Activated gamma-delta T cell treated with anti-CD3 and anti-CD28 coated beads, Interleukin-2, amount 50 U/mL, for 16 hours (primary cell): Measurements from ENCODE around the gene PLXNA4.

Source experiments
- DNase-seq: peaks from one replicate; pipeline ENCODE4 v3.0.0-alpha.2; 2020; ENCODE audit warnings: low read depth

Gene PLXNA4

DNA sequence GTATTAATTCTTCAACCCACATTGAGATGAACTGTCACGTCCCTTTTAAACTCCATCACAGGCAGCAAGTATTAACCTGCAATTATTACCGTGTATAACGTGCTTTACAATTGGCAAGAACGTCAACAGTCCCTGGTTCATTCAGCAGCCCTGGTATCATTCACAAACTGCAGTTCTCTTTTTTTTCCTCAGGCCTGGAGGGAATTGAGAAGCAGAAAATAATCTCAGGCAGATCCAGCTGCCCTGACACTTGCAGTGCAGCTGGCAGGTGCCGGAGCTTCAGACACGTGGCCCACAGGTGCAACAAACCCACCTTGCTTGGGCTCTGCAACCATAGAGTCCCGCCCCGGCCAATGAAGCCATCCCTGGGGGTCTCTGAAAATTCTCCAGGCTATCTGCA lies 137.3 kb downstream of the PLXNA4 start:
- DNase-seq, result no peak

DNA sequence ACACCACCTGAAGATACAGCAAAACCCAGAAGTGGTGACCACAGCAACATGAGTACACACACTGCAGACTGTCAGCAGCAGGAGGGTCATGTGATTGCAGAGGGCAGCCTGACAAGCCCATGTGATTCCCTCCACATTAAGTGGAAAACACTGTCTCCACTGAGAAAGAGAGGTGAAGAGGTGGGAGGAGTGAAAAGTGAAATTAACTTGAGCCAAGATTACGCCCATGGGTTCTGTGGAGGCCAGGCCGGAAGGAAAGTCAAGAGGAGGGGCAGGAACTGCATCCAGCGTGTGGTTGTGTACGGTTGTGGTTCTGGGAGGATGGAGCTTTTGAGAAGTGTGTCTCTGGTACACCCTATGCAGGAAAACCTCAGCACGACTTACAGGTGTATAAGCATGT lies 138.5 kb downstream of the PLXNA4 start:
- DNase-seq, result no peak

DNA sequence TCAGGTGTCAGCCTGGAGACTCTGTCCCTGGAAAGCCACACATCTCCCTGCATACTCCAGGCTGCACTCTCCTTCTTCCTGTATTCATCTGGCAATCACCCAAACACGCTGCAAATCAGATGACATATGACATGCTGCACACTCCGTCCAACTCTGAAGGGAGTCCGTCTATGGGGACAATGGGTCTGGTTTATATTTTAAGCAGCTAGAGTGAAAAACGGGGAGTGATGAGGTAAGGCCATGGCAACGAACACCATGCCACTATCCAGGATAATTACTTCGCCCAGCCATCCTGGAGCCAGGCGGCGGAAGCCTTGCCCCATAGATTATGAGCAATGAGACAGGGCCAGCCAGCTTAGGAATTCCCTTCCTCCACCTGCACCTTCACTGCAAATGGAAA lies 140.1 kb downstream of the PLXNA4 start:
- no peak for DNase-seq

DNA sequence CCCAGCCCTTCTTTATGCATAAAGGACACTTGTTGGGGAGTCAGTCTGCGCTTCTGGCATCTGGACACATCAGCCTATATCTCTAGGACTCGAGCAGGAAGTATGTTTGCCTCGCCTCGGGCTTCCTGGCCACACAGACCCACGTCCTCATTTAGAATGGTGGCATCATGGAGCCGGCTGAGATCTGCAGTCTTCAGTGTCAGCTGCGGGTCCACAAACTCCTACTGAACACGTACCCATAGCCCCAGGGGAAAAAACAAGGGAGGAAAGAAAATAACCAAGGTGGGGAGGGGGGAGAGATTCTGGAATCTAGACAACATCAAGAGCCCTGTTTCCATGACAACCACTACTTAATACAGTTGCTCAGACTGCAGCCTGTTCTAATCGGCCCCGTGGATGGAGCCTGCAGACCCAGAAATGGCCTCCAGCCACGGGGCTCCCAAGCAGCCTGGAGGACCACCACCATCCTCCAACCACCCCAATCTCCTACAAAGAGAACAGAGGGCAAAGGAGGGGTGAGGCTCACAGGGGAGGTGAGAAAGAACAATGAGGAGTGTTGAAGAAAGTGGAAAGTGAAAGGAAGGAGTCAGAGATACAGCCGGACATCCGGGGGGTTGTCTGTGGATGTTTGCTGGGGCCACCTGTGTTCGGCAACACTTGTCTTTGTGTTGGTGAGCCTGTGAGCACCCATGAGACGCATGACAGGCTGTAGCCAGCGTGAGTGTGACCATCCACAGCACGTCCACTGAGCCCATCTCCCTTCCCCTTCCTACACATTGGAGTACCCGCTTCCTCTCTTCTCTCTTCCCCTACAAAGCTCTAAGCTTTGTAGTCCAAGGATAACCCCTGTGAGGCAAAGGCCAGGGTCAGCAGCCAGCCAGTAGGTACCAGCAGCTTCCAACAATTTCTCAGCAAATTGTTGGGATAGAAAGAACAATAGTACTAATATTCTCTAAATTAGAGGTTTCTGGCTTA lies 141.0 kb downstream of the PLXNA4 start:
- no peak for DNase-seq

DNA sequence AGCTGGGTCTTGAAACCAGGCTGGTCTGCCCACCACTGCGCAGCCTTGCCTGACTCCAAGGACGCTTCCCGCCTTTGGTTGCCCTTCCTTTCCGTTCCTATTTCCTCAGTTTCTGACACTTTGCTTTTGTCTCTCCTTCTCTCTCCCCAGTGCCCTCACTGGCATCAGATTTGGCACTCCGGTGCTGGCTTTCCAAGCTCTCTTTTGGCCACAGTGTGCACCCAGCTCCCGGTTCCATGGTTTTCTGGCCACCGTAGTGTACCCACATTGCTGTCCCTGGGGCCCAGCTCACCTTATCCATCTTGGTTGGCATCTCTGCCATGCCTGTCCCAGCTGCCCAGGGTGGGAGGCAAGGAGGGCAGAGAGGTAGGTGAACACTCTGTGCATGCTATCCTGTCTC lies 142.2 kb downstream of the PLXNA4 start:
- no peak for DNase-seq

DNA sequence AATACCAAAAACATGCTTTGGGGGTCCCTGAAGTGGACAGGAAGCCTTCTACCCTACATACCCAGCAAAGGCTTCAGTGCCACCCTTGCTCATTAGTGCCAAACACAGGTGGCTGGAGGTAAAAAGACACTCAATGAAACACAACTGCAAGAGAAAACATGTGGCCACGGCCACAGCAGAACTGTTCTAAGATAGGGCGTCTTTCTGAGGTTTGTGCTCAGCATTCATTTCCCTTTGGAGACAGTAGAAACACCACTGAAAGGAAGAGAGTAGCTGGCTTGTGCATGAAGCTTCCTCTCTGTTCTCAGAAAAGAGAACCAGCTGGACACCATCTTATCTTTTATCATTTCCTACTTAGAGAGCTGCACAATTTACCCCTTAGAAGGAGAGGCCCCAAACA lies 143.0 kb downstream of the PLXNA4 start:
- no peak for DNase-seq

DNA sequence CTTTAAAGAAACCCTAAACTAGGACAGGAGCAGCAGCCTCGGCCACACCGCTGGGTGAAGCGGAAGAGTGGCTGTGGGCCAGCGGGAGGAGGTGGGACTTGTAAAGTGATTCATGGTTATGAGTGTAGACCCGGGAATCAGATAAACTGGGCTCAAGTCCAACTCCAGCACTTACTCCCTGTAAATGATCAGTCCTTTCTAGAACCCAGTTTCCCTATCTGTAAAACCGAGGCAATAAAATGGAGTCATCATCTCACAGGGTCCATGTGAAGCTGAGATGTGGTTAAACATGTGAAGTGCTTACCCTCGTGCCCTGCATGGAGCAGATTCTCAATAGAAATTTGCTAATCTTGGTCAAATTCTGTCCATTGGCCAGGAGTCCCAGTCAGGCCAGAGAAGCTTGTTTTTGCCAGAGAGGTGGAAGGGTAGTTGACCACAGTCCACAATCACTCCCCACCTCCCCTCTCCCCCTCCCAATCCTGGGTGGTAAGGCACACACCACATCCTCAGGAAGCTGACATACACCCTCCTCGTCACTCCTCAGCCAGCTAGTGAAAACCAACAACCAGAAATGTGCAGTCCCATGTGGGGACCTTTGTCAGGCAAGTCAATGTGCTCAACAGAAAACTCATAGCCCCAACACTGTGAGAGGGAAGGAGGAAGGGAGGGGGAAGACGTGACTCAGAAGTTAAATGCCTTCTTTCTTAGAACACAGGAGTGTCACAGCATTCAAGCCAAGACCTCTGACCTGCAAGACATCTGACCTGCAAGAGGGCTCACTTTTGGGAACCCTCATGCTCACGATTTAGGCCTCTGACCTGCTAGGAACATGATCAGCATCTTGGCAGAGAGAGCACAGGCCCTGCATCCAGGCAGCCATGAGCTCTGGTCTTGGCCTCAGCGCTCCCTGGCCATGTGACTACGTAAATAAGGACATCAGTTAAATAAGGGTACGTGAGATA lies 145.1 kb downstream of the PLXNA4 start:
- peak; percentile 42 for DNase-seq

DNA sequence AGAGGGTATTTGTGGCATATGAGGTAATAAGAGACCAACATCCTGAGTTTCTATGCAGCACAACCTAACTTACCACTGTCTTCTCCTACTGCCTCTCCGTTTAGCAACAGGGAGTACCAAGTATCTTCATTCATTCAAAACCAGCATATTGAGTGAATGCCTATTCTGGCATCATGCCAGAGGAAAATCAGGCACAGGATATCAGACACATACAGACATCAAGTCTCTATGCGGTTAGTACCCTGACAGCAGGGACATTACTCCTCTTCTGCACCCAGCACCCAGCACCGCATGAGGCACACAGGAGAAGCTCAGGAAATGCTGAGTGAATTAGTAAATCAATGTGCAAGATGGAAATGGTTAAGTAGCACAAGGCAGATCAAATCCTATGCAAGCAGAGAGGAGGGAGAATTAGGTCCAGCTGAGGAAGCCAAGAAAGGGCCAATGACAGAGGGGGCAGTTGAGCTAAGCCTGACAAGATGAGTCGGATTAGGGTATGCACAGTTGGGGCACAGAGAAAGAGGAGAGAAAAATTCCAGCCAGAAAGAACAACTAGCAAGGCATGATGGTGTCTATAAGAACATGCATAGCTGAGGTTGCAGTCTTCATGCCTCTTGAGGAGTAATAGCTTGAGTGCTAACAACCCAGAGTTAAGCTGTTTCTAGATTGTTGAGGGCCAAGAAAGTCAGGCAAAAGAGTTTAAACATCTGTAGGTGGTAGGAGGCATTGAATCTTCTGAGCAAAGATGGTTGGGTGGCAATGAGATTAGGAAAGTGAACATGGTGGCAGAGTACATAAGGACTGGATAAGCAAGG lies 146.0 kb downstream of the PLXNA4 start:
- DNase-seq, result no peak

DNA sequence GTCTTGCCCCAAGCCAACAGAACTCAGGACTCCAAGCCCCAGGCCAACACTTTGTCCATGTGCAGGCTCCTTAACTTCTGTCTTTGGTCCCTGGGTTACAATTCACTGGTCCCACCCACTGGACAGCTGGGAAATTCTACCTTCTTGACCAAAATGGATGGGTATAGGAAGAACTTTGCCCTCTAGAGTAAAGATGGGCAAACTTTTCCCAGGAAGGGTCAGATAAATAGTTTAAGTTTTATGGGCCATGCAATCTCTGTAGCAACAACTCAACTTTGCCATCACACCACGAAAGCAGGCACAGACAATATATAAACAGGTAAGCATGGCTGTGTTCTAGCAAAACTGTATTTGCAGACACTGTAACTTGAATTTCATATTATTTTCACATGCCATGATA lies 147.1 kb downstream of the PLXNA4 start:
- no peak for DNase-seq

DNA sequence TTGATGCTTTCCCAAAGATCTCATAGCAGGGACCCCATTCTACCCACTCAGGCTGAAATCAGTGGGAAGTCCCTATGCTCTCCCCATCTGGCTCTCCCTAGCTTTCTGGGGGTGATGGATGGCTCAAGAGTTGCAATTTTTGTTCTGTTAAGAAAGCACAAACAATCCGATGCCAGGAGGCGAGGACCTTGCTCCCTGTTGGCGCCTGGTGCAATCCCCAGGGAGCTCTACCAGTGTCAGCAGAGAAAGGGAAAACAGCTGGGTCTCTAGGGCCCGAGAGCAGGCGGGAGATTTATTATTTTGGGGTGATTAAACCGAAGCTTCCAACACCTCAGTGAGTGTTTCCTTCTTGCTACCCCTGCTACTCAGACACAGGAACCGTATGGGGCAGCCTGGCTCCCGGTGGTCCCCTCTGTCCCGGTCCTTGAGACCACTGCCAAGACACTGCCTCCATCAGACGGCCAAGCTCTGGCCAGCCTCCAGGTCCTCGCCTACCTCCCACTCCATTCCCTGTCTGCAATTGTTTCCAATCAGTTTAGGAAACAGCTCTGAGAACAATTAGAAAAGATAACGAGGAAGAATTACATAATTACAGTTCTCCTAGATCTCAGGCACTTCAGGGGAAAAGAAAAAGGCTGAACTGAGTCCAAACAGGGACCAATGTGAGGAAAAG lies 147.9 kb downstream of the PLXNA4 start:
- DNase-seq, result no peak

DNA sequence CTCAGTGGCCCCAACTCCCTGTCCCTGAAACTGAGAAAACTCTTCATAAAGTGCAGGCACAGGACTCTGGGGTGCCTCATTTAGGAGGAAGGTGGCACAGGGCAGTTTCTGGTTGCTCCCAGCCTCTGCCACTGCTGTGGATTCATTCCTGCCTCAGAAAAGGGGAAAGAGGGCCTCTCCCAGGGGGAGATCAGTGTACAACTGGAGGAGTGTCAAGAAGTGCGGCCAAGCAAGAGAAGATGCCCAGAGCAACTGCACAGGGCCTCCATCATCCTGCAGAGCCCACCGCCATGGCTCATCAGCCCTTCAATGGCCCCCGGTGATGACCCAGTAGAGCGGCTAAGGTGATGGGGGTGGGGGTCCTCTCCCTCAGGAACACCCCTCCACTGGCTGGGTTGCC lies 150.3 kb downstream of the PLXNA4 start:
- DNase-seq, result no peak

DNA sequence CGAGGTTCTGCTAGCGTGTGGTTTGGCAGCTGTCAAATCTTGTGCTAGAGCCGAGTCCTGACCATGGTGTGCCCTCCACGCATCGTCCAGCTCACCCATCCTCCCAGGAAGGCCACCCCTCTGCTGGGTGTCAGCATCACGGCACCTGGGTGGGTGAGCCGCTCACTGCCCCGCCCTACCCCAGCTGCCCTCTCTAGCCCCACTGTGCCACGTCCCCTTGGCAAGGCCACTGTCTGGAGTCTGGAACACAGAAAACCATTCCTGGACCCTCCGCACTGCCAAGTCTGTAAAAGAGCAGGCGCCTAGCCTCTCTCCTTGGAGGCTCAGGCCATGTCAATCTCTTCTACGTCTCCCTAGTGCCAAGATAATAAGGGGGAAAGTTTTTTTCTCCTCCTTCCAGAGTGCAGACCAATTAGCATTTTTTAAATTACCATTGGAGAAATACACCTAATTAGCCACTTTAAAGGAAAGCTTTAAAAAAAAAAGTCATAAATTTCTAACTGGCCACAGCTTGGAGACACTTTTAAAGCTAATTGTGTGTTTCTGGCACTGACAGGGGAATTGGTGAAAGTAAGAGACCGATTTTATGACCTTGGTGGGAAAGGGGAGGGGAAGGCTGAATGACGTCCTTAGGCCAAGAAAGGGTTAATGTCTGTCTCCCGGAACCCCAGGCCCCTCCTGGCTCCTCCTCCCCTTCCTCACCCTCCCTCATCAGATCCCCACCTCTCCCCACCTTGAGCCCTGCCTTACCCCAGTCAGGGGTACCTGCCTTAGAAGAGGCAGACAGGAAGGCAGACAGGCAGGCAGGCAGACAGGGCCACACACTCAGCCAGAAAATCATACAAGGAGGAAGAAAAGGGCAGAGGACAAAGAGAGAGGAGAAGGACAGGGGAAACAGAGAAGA lies 151.2 kb downstream of the PLXNA4 start:
- no peak for DNase-seq

DNA sequence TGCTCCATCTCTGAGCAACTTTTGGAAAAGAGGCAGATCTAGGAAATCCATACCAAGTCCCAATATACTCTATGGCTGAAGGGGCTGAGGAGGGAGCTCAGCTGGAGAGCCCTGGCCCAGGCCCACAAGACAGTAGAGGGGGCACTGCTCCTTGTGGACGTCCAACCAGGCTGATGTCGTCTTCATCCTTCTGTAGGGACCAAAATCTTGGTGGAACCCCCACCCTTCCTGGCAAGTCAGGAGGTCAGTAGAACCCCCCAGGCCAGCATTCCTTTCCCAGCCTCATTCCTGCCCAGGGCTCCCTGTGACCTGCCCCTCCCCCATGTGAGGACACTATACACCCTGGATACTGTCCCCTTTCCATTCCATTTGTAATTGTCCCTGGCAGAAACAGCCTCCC lies 152.0 kb downstream of the PLXNA4 start:
- DNase-seq, result no peak

DNA sequence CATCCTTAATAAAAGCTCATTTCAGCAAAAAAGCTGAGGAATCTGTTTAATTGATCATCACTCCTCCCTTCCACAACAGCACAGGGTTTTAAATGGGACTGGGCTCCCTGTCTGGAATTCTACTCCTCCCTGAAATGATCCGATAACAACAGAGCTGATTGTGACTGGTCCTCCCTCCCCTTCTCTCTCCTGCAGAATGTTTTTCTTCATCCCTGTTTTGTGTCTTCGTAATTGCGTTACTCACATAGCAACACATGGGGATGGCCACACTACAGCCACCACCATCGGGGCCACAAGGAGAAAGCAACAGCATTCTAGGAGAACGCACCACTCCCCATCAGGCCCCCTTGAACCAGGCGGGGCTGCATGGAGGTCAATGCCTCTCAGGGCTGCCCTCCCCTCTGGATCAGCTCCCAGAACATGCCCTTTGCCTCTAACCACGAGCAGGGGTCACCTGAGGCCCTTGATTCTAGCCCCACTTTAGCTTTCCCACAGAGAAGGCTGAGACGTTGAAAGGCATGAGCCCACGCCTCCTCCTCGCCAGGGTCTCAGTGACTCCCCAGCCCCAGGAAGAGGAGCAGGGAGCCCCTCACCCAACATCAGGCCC lies 152.6 kb downstream of the PLXNA4 start:
- no peak for DNase-seq

DNA sequence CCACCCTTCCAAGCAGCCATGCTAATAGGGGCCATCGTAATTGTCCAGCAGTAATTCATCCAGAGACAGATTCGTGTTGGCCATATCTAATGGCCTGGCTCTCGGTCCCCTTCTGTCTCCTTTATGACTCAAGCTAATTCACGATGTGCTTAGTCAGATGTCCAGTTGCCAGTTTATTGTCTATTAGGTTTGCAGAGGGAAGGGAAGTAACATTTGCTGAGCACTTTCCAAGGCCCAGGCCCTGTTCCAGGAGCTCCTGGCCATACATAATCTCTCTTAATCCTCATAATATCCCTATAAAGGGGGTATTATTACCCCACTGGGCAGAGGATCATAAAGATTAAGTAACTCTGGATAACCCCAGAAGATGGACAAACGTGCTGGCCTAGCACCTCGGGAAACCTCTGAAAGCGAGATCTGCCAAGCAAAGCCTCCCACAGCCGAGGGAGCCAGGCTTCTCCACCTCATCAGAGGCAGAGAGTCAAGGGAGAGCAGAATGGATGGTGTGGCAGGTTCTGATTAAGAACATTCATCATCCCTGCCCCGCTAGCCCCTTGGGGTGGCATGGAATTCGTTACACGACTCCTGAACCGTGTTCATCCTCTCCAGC lies 153.7 kb downstream of the PLXNA4 start:
- no peak for DNase-seq

DNA sequence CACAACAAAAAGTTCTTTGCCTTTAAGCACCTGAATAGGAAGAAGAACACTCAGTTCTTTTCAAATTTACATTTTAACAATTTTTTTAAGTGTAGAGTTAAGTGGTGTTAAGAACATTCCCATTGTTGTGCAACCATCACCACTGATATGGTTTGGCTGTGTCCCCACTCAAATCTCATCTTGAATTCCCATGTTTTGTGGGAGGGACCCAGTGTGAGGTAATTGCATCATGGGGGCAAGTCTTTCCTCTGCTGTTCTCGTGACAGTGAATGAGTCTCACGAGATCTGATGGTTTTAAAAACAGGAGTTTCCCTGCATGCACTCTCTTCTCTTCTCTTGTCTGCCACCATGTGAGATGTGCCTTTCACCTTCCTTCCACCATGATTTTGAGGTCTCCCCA lies 155.7 kb downstream of the PLXNA4 start:
- no peak for DNase-seq

DNA sequence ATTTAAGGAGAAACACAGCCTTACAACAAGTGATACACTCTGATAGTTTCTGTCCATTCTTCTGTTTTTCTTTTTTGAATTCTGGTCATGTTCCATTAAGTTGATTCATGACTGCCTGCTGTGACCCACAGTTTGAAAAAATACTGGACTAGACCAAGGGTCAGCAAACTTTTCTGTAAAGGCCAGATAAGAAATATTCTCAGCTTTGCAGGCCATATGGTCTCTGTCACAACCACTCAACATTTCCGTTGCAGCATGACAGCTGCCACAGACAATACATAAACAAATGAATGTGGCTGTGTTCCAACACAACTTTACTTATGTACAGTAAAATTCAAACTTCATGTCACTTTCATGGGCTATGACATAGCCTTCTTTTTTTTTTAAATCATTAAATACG lies 156.7 kb downstream of the PLXNA4 start:
- no peak for DNase-seq

DNA sequence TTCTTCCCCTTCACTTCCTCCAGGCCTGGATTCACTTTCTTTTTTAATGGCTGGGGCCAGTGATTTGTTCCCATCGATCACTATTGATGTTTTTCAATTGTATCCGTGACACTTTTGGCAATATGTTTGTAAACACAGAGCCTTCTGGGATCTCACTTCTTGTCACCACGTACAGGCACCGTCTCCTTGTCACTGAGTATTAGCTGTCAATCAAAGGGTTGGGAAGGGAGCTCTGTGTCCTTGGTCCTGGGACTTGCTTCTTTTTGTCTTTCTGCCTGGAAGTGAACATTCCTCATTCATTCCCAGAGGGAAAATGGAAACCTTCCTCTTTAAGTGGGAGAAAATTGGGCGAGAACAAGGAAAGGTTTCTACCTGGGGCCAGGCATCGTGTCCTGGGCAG lies 157.4 kb downstream of the PLXNA4 start:
- DNase-seq, result no peak

DNA sequence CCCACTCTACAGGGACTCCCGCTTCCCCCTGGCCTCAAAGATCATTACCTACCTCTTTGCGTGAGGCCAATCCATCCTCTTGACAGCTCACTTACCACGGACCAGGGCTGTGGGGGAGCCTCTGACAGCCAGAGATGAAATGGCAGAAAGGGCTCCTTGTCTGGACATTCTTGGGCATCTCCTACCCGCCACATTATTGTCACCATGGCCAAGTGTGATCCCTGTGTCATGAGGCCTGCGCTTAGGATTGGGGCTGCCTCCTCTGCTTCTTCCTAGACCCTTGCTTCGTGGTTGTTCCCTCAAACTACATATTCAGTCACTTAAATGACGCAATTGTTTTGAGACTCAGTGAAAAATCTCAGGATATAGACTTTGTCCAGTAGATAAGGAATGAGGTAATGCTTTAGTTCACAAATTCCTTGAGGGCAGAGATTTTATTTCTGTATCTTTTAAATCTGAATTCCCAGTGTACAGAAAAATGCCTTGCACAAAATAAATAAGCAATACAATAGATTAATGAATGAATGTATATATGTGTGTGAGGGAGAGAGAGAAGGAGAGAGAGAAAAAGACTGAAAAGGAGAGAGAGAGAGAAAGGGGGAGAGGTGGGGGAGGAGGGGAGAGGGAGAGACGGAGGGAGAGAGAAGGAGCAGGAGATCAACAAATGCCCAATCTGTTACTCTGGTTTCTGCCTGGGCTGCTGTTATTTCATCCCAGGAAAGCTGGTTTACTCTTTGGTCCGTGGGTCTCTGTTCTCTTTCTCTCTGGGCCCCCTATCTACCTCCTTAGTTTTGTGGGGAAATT lies 159.0 kb downstream of the PLXNA4 start:
- DNase-seq, result no peak
